NOMO-1 treated with DMSO at 0.1 percent for 48 hours (cell line): ENCODE data around the gene ARVCF.

Experiments
- DNase-seq: peaks from one replicate; lab custom pipeline; 2025; ENCODE audit not compliant: unreplicated experiment; lab: John Stamatoyannopoulos, UW

Gene ARVCF

GRCh38 chr22:20053407-20054033, 36.9 kb upstream of the ARVCF start:
- no peak for DNase-seq

- DNase-seq, result no peak
Measured at GRCh38 chr22:20052309-20053259, 36.0 kb upstream of the ARVCF start.

- no peak for DNase-seq
Measured at GRCh38 chr22:20051927-20052308, 35.3 kb upstream of the ARVCF start.

- DNase-seq, result no peak
Measured at GRCh38 chr22:20046730-20047129, 30.1 kb upstream of the ARVCF start.

GRCh38 chr22:20044495-20045151, 28.0 kb upstream of the ARVCF start:
- no peak for DNase-seq

GRCh38 chr22:20043997-20044342, 27.3 kb upstream of the ARVCF start:
- DNase-seq, result no peak

GRCh38 chr22:20043057-20043996, 26.7 kb upstream of the ARVCF start:
- DNase-seq, result no peak

GRCh38 chr22:20040327-20041200, 23.9 kb upstream of the ARVCF start:
- DNase-seq, result no peak

GRCh38 chr22:20039683-20040325, 23.2 kb upstream of the ARVCF start:
- DNase-seq, result no peak

GRCh38 chr22:20038574-20038973, 22.0 kb upstream of the ARVCF start:
- no peak for DNase-seq

GRCh38 chr22:20037419-20037818, 20.8 kb upstream of the ARVCF start:
- DNase-seq, result no peak

GRCh38 chr22:20036535-20037392, 20.1 kb upstream of the ARVCF start:
- no peak for DNase-seq

GRCh38 chr22:20036084-20036482, 19.5 kb upstream of the ARVCF start:
- DNase-seq, result no peak

GRCh38 chr22:20035375-20036083, 18.9 kb upstream of the ARVCF start:
- DNase-seq, result no peak

GRCh38 chr22:20034143-20034542, 17.5 kb upstream of the ARVCF start:
- DNase-seq, result no peak

GRCh38 chr22:20033045-20033706, 16.6 kb upstream of the ARVCF start:
- no peak for DNase-seq

- DNase-seq, result no peak
Measured at GRCh38 chr22:20032407-20032991, 15.9 kb upstream of the ARVCF start.
